GM21529 (cell line): ENCODE measurements around the gene ZP1.
"Not testable (repeated sequence)": the region's sequence is repeated elsewhere in the genome, so short reads cannot be mapped to it uniquely, and the experiment has no call there.

Experiments used
- ATAC-seq: cut with Tn5 transposase; IDR thresholded peaks from one replicate; pipeline ENCODE4 v1.9.1; 2021; ENCODE audit not compliant: unreplicated experiment

ZP1 gene

GRCh38 chr11:60866911-60867870 is at the start of gene ZP1:
Gene ZP1, plus strand, starts transcription at chr11:60867542. Its CDS starts 20 bp downstream, at chr11:60867562.
- no peak for ATAC-seq

GRCh38 chr11:60818057-60818456 is 49.3 kb upstream of the ZP1 start:
- no peak for ATAC-seq

GRCh38 chr11:60821827-60822599 is 45.3 kb upstream of the ZP1 start:
- ATAC-seq, result no peak

- not testable (repeated sequence) for ATAC-seq
Observed at GRCh38 chr11:60823745-60824306, 43.5 kb upstream of the ZP1 start.

- ATAC-seq, result no peak
Observed at GRCh38 chr11:60825118-60825517, 42.2 kb upstream of the ZP1 start.

- no peak for ATAC-seq
Observed at GRCh38 chr11:60825790-60826189, 41.6 kb upstream of the ZP1 start.

- peak; percentile 22 for ATAC-seq
Observed at GRCh38 chr11:60830478-60831142, 36.7 kb upstream of the ZP1 start.

GRCh38 chr11:60831143-60831500 is 36.2 kb upstream of the ZP1 start:
- ATAC-seq, result peak; percentile 79

- ATAC-seq, result no peak
Observed at GRCh38 chr11:60831501-60832079, 35.8 kb upstream of the ZP1 start.

GRCh38 chr11:60834742-60835533 is 32.4 kb upstream of the ZP1 start:
- ATAC-seq, result no peak

GRCh38 chr11:60835534-60835846 is 31.9 kb upstream of the ZP1 start:
- no peak for ATAC-seq

- ATAC-seq, result no peak
Observed at GRCh38 chr11:60836866-60837515, 30.4 kb upstream of the ZP1 start.

GRCh38 chr11:60838132-60838531 is 29.2 kb upstream of the ZP1 start:
- ATAC-seq, result no peak

GRCh38 chr11:60840470-60841430 is 26.6 kb upstream of the ZP1 start:
- no peak for ATAC-seq

- peak; percentile 69 for ATAC-seq
Observed at GRCh38 chr11:60841797-60842667, 25.3 kb upstream of the ZP1 start, which contains the start of gene CCDC86. Gene CCDC86, plus strand, starts transcription at chr11:60842113. Its CDS starts 12 bp downstream, at chr11:60842125.

GRCh38 chr11:60842668-60843600 is 24.4 kb upstream of the ZP1 start:
- no peak for ATAC-seq
